C4-2B (cell line): ENCODE data around the gene SIAH1.

Experiments used
- ZFX ChIP-seq: fragments of 450-650 bp; IDR thresholded peaks from 2 replicates; pipeline ENCODE4 v1.6.1; 2017
- TF ChIP-seq, protein P1 (sequence below): fragments of 450-650 bp; conservative IDR thresholded peaks from 2 replicates; pipeline ENCODE4 v1.5.1; 2017; ENCODE audit warnings: mild to moderate bottlenecking

DNA sequence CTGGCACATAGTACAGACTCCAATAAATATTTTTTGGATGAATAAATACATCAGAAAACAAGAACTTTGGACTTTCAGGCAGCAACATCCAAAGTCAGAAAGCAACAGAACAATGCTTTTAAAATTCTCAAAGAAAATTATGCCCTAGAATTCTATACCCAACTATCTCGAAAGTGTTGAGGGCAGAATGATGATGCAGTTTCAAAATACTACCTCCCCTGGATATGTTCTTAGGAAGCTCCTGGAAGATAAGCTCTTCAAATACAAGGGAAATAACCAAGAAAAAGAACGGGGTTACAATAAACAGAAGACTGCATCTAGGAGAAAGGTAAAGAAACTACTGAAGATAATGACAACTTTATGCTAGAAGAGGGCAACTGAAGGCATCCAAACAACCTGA lies 11.0 kb downstream of the SIAH1 start:
- TF ChIP-seq, protein P1, sequence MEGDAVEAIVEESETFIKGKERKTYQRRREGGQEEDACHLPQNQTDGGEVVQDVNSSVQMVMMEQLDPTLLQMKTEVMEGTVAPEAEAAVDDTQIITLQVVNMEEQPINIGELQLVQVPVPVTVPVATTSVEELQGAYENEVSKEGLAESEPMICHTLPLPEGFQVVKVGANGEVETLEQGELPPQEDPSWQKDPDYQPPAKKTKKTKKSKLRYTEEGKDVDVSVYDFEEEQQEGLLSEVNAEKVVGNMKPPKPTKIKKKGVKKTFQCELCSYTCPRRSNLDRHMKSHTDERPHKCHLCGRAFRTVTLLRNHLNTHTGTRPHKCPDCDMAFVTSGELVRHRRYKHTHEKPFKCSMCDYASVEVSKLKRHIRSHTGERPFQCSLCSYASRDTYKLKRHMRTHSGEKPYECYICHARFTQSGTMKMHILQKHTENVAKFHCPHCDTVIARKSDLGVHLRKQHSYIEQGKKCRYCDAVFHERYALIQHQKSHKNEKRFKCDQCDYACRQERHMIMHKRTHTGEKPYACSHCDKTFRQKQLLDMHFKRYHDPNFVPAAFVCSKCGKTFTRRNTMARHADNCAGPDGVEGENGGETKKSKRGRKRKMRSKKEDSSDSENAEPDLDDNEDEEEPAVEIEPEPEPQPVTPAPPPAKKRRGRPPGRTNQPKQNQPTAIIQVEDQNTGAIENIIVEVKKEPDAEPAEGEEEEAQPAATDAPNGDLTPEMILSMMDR, result no peak
- TF ChIP-seq ZFX, result no peak
